Measurements from ENCODE around the gene MAP4K5.

The MAP4K5 gene

GRCh38 chr14:50488521-50488920, 43.8 kb downstream of the MAP4K5 start:
- DNase-seq (ENCODE audit: extremely low read depth, insufficient read length): no peak
- Histone ChIP-seq H3K4me3 (replicated peaks; ENCODE audit: low read depth, low read length) (no peak overlapping the region), H3K27me3 (replicated peaks; ENCODE audit: control insufficient read depth, insufficient read depth, low read length) (no peaks in the 10 kb centered on the region), H3K36me3 (ENCODE audit: control insufficient read depth, insufficient read depth, low read length) (no peaks in the 10 kb centered on the region)
- TF ChIP-seq, protein P1, sequence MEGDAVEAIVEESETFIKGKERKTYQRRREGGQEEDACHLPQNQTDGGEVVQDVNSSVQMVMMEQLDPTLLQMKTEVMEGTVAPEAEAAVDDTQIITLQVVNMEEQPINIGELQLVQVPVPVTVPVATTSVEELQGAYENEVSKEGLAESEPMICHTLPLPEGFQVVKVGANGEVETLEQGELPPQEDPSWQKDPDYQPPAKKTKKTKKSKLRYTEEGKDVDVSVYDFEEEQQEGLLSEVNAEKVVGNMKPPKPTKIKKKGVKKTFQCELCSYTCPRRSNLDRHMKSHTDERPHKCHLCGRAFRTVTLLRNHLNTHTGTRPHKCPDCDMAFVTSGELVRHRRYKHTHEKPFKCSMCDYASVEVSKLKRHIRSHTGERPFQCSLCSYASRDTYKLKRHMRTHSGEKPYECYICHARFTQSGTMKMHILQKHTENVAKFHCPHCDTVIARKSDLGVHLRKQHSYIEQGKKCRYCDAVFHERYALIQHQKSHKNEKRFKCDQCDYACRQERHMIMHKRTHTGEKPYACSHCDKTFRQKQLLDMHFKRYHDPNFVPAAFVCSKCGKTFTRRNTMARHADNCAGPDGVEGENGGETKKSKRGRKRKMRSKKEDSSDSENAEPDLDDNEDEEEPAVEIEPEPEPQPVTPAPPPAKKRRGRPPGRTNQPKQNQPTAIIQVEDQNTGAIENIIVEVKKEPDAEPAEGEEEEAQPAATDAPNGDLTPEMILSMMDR (IDR thresholded peaks at IDR 0.05; ENCODE audit: insufficient read depth, low read length, poor library complexity, severe bottlenecking): no peak

- TF ChIP-seq, protein P1 (IDR thresholded peaks at IDR 0.05; ENCODE audit: insufficient read depth, low read length, poor library complexity, severe bottlenecking): no peak
- H3K4me3 ChIP-seq (replicated peaks; ENCODE audit: low read depth, low read length): no peak overlapping the region
- DNase-seq (ENCODE audit: extremely low read depth, insufficient read length): no peak
- H3K36me3 ChIP-seq (ENCODE audit: control insufficient read depth, insufficient read depth, low read length): peaks cover 2% of the 10 kb centered on the region
- no peaks in the 10 kb centered on the region for H3K27me3 ChIP-seq (replicated peaks; ENCODE audit: control insufficient read depth, insufficient read depth, low read length)
Observed at GRCh38 chr14:50479041-50479440, 53.3 kb downstream of the MAP4K5 start.

DNA sequence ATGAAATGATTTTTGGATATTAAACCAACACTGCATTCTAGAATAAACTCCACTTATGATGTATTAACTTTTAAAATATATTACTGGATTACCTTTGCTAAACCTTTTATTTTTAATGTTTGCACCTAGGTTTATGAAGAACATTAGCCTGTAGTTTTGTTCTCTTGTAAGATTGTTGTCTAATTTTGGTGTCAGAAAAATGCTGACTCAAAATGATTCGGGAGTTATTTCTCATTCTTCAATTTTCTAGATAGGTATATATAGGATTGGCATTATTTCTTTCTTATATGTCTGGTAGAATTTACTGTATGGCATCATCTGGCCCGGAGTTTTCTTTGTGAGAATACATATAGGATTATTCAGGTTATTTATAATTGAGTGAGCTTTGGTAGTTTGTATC, 54.6 kb downstream of the MAP4K5 start:
- DNase-seq (ENCODE audit: extremely low read depth, insufficient read length): no peak
- no peak overlapping the region for H3K4me3 ChIP-seq (replicated peaks; ENCODE audit: low read depth, low read length)
- H3K27me3 ChIP-seq (replicated peaks; ENCODE audit: control insufficient read depth, insufficient read depth, low read length): no peaks in the 10 kb centered on the region
- TF ChIP-seq, protein P1 (IDR thresholded peaks at IDR 0.05; ENCODE audit: insufficient read depth, low read length, poor library complexity, severe bottlenecking): no peak
- H3K36me3 ChIP-seq (ENCODE audit: control insufficient read depth, insufficient read depth, low read length): peaks cover 2% of the 10 kb centered on the region

GRCh38 chr14:50476134-50476533, 56.2 kb downstream of the MAP4K5 start:
- Histone ChIP-seq H3K4me3 (replicated peaks; ENCODE audit: low read depth, low read length) (no peak overlapping the region), H3K36me3 (ENCODE audit: control insufficient read depth, insufficient read depth, low read length) (peaks cover 2% of the 10 kb centered on the region), H3K27me3 (replicated peaks; ENCODE audit: control insufficient read depth, insufficient read depth, low read length) (no peaks in the 10 kb centered on the region)
- TF ChIP-seq, protein P1 (IDR thresholded peaks at IDR 0.05; ENCODE audit: insufficient read depth, low read length, poor library complexity, severe bottlenecking): no peak
- no peak for DNase-seq (ENCODE audit: extremely low read depth, insufficient read length)

GRCh38 chr14:50475460-50475859, 56.9 kb downstream of the MAP4K5 start:
- H3K4me3 ChIP-seq (replicated peaks; ENCODE audit: low read depth, low read length): no peak overlapping the region

More at GRCh38 chr14:50475460-50475859, 56.9 kb downstream of the MAP4K5 start:
- no peaks in the 10 kb centered on the region for H3K27me3 ChIP-seq (replicated peaks; ENCODE audit: control insufficient read depth, insufficient read depth, low read length)
- DNase-seq (ENCODE audit: extremely low read depth, insufficient read length): no peak
- peaks cover 2% of the 10 kb centered on the region for H3K36me3 ChIP-seq (ENCODE audit: control insufficient read depth, insufficient read depth, low read length)
- TF ChIP-seq, protein P1 (IDR thresholded peaks at IDR 0.05; ENCODE audit: insufficient read depth, low read length, poor library complexity, severe bottlenecking): no peak
